WTC11 (cell line): Measurements from ENCODE around the gene OGN. TPM values are rescaled to one million over a fixed set of nuclear protein-coding genes. Genes with fewer than 3 reads are reported as not detected.

Experiments
- ATAC-seq: fragments of 200-7000 bp; cut with Tn5 transposase; 2 replicates; pipeline ENCODE4 v1.10.0; 2021; ENCODE audit warnings: mild to moderate bottlenecking, moderate library complexity
- CTCF ChIA-PET: fragments of 300-600 bp; sonication (Branson Sonifier 250); formaldehyde crosslinking; loops from one replicate; lab custom pipeline; 2021; ENCODE audit warnings: antibody characterized with exemption; lab: Charles Lee
- POLR2A ChIA-PET: fragments of 350-600 bp; sonication (Branson Sonifier 250); formaldehyde crosslinking; loops from one replicate; lab custom pipeline; 2021; ENCODE audit warnings: antibody characterized with exemption; lab: Charles Lee
- DNase-seq: peaks from one replicate; pipeline ENCODE4 v3.0.0; 2021; ENCODE audit warnings: low spot score
- H3K27ac Mint-ChIP-seq: 2 replicates; pipeline ENCODE4 v1.8.0; 2021; ENCODE audit warnings: mixed read lengths
- H3K27me3 Mint-ChIP-seq: 2 replicates; pipeline ENCODE4 v1.8.0; 2021; ENCODE audit warnings: low read depth, mild to moderate bottlenecking, moderate library complexity, mixed read lengths
- H3K36me3 Mint-ChIP-seq: 2 replicates; pipeline ENCODE4 v1.8.0; 2021; ENCODE audit warnings: mixed read lengths
- H3K4me1 Mint-ChIP-seq: 2 replicates; pipeline ENCODE4 v1.8.0; 2022; ENCODE audit warnings: mixed read lengths
- H3K4me3 Mint-ChIP-seq: 2 replicates; pipeline ENCODE4 v1.8.0; 2021; ENCODE audit warnings: mild to moderate bottlenecking, moderate library complexity, mixed read lengths
- H3K9me3 Mint-ChIP-seq: 2 replicates; pipeline ENCODE4 v1.8.0; 2021; ENCODE audit warnings: mixed read lengths
- ATF2 ChIP-seq: sonication (generic); formaldehyde crosslinking; IDR thresholded peaks from 2 replicates; pipeline ENCODE4 v1.8.1; 2022; ENCODE audit warnings: low read depth, missing genetic modification reagents, borderline replicate concordance
- ATF3 ChIP-seq: sonication (generic); formaldehyde crosslinking; conservative IDR thresholded peaks from 2 replicates; pipeline ENCODE4 v1.8.1; 2022; ENCODE audit warnings: mild to moderate bottlenecking, missing genetic modification reagents
- FOXJ3 ChIP-seq: sonication (generic); formaldehyde crosslinking; IDR thresholded peaks from 2 replicates; pipeline ENCODE4 v1.9.0; 2021; ENCODE audit warnings: missing genetic modification reagents, mild to moderate bottlenecking, borderline replicate concordance
- FOXP4 ChIP-seq: sonication (generic); formaldehyde crosslinking; IDR thresholded peaks from 2 replicates; pipeline ENCODE4 v1.8.0; 2022; ENCODE audit warnings: mild to moderate bottlenecking, missing genetic modification reagents
- HMGA2 ChIP-seq: fragments of 250-450 bp; sonication (Bioruptor Pico); IDR thresholded peaks from 2 replicates; pipeline ENCODE4 v1.4.0; 2021; ENCODE audit warnings: mild to moderate bottlenecking, moderate library complexity
- HMGXB4 ChIP-seq: sonication (generic); formaldehyde crosslinking; IDR thresholded peaks from 2 replicates; pipeline ENCODE4 v1.8.1; 2023; ENCODE audit warnings: mild to moderate bottlenecking, moderate library complexity, missing genetic modification reagents
- IRF2 ChIP-seq: sonication (generic); formaldehyde crosslinking; IDR thresholded peaks from 2 replicates; pipeline ENCODE4 v1.8.0; 2022; ENCODE audit warnings: low read depth, missing genetic modification reagents, borderline replicate concordance
- OVOL2 ChIP-seq: fragments of 250-450 bp; sonication (Bioruptor Pico); IDR thresholded peaks from 2 replicates; pipeline ENCODE4 v1.9.0; 2021; ENCODE audit warnings: mild to moderate bottlenecking, borderline replicate concordance
- STAT6 ChIP-seq: sonication (generic); formaldehyde crosslinking; conservative IDR thresholded peaks from 2 replicates; pipeline ENCODE4 v1.8.1; 2023; ENCODE audit warnings: mild to moderate bottlenecking, low read depth, missing genetic modification reagents, moderate library complexity
- TEAD1 ChIP-seq: sonication (generic); formaldehyde crosslinking; IDR thresholded peaks from 2 replicates; pipeline ENCODE4 v1.8.0; 2022; ENCODE audit warnings: mild to moderate bottlenecking, missing genetic modification reagents
- TEAD4 ChIP-seq: sonication (generic); formaldehyde crosslinking; IDR thresholded peaks from 2 replicates; pipeline ENCODE4 v1.8.0; 2022; ENCODE audit warnings: mild to moderate bottlenecking, missing genetic modification reagents
- USF1 ChIP-seq: sonication (generic); formaldehyde crosslinking; IDR thresholded peaks from 2 replicates; pipeline ENCODE4 v1.8.0; 2022; ENCODE audit warnings: mild to moderate bottlenecking, missing genetic modification reagents
- USF2 ChIP-seq: sonication (generic); formaldehyde crosslinking; IDR thresholded peaks from 2 replicates; pipeline ENCODE4 v1.8.1; 2023; ENCODE audit warnings: mild to moderate bottlenecking, missing genetic modification reagents, moderate library complexity
- ZBTB21 ChIP-seq: sonication (generic); formaldehyde crosslinking; IDR thresholded peaks from 2 replicates; pipeline ENCODE4 v1.8.1; 2023; ENCODE audit warnings: mild to moderate bottlenecking, missing genetic modification reagents, borderline replicate concordance
- ZNF671 ChIP-seq: fragments of 250-450 bp; sonication (Bioruptor Pico); IDR thresholded peaks from 2 replicates; pipeline ENCODE4 v1.8.0; 2021; ENCODE audit warnings: mild to moderate bottlenecking
- total RNA-seq: library from RNA; stranded (reverse); gene quantifications from 3 replicates; pipeline ENCODE4 v1.2.3, GENCODE V29; 2021

OGN gene
- total RNA-seq, 1 experiment from 2014 or later: not detected

- Mint-ChIP-seq H3K4me1 (no peaks in the 10 kb centered on the region), H3K36me3 (no peaks in the 10 kb centered on the region; the same call in 1 of the 2 replicates), H3K9me3 (peaks cover 6% of the 10 kb centered on the region; the same call in 1 of the 2 replicates), H3K27ac (no peak overlapping the region), H3K4me3 (no peak overlapping the region), H3K27me3 (no peaks in the 10 kb centered on the region)
- CTCF ChIA-PET: no interaction called here
- DNase-seq: no peak
- no peak for ATAC-seq
- POLR2A ChIA-PET: no interaction called here
- no peak for TF ChIP-seq ATF2
Measured at GRCh38 chr9:92435263-92435662, 30.9 kb upstream of the OGN start.

- no peak overlapping the region for H3K27ac Mint-ChIP-seq
- ATAC-seq: no peak
- no peak for TF ChIP-seq TEAD4 (CRISPR knock-in tag)
- TF ChIP-seq USF1 (CRISPR knock-in tag): no peak
- no peak for TF ChIP-seq IRF2
- TF ChIP-seq ATF3 (CRISPR knock-in tag): no peak
- TF ChIP-seq TEAD1 (CRISPR knock-in tag): no peak
- no peak for TF ChIP-seq ZBTB21 (CRISPR knock-in tag)
- TF ChIP-seq ZNF671: no peak
- TF ChIP-seq HMGA2: no peak
- no peak for TF ChIP-seq FOXP4 (CRISPR knock-in tag)
- no peak for TF ChIP-seq OVOL2
- TF ChIP-seq FOXJ3: no peak
- TF ChIP-seq USF2 (CRISPR knock-in tag): no peak
- no peak for TF ChIP-seq HMGXB4 (CRISPR knock-in tag)
- no peak for TF ChIP-seq STAT6 (CRISPR knock-in tag)
- H3K36me3 Mint-ChIP-seq: no peaks in the 10 kb centered on the region; the same call in 1 of the 2 replicates
- ChIA-PET CTCF (no interaction called here), POLR2A (no interaction called here)
- peaks cover 3% of the 10 kb centered on the region; the same call in 1 of the 2 replicates for H3K9me3 Mint-ChIP-seq
- no peaks in the 10 kb centered on the region for H3K27me3 Mint-ChIP-seq
- no peak overlapping the region for H3K4me3 Mint-ChIP-seq
- DNase-seq: no peak
- no peaks in the 10 kb centered on the region for H3K4me1 Mint-ChIP-seq
Measured at GRCh38 chr9:92432972-92433548, 28.7 kb upstream of the OGN start.
